ENCODE measurements around the gene WDCP.

Gene WDCP

DNA sequence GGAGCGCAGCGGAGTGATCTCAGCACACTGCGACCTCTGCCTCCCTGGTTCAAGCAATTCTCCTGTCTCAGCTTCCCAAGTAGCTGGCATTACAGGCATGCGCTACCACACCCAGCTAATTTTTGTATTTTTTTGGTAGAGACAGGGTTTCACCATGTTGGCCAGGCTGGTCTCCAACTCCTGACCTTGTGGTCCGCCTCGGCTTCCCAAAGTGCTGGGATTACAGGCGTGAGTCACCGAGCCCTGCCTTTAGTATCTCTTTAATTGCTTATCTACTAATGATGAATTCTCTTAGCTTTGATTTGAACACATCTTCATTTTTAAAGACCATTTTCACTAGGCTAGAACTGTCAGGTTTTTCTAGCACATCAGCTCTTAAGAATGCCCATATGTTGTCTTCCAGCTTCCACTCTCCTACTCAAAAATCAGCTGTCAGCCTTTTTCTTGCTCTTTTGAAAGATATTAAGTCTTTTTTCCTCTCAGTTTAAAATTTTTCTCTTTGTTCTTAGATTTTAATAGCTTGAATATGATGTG lies 53.4 kb downstream of the WDCP start:
- DNase-seq (ENCODE audit: low read depth in 2 of 2): no peak

DNA sequence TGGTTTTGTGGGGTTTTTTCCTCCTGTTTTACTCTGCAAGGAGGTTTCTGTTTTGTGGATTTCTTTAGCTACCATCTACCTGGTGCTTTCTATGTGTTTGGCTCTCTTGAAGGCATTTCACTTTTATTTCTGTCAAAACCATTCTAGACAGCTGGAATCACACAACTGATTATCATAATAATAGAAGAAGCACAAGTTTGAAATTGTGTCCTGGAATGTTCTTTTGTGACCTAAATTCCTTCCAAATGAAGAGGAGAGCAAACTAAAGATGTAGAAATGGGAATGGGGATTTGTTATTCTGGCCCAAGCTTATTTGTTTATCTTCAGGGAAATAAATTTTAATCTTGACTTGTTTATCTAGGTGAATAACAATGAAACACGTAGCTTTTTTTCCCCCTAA lies 54.3 kb downstream of the WDCP start:
- DNase-seq (ENCODE audit: low read depth in 2 of 2): no peak

- DNase-seq (ENCODE audit: low read depth in 2 of 2): no peak
Measured at GRCh38 chr2:23988371-23988770, 58.8 kb downstream of the WDCP start.

Measured in stimulated activated CD4-positive, alpha-beta T cell treated with anti-CD3 and anti-CD28 coated beads, Interleukin-4, amount 100 ng/mL, for 48 hours (primary cell).